Stomach (tissue), 9 donors: Measurements from ENCODE around the gene KRR1. TPM values are rescaled to one million over a fixed set of nuclear protein-coding genes. Genes with fewer than 3 reads are reported as not detected.
"Not testable (repeated sequence)": the region's sequence is repeated elsewhere in the genome, so short reads cannot be mapped to it uniquely, and the experiment has no call there.

Experiments used
- DNase-seq, 2 donors: peaks; one replicate each; pipeline versions ENCODE4 v3.0.0 to v3.0.0-alpha.2; 2013 to 2019
- H3K27ac ChIP-seq, 5 donors: fragments of 200-600 bp in 4 of 5; sonication (generic) in 4 of 5; one replicate each; pipeline ENCODE4 v1.5.1; 2013 to 2019; ENCODE audit warnings: mild to moderate bottlenecking in 1 of 5, moderate library complexity in 1 of 5
- H3K27me3 ChIP-seq, 3 donors: fragments of 200-600 bp; sonication (generic); one replicate each; pipeline ENCODE4 v1.5.1; 2017 to 2019; ENCODE audit warnings: mixed run types in 1 of 3
- H3K36me3 ChIP-seq, 4 donors: fragments of 200-600 bp; sonication (generic); 1 replicate in 3 of 4; 2 replicates in 1 of 4; pipeline ENCODE4 v1.5.1; 2016 to 2019
- H3K4me1 ChIP-seq, 4 donors: fragments of 200-600 bp; sonication (generic); one replicate each; pipeline ENCODE4 v1.5.1; 2016 to 2019
- H3K4me3 ChIP-seq, 4 donors: fragments of 200-600 bp; sonication (generic) in 3 of 4; one replicate each; pipeline ENCODE4 v1.5.1; 2016 to 2019; ENCODE audit warnings: mild to moderate bottlenecking in 1 of 4
- H3K9me3 ChIP-seq, 4 donors: fragments of 200-600 bp; sonication (generic); one replicate each; pipeline ENCODE4 v1.5.1; 2016 to 2019
- EP300 ChIP-seq: sonication (generic); formaldehyde crosslinking; IDR thresholded peaks from one replicate; pipeline ENCODE4 v1.6.1; 2017; ENCODE audit warnings: antibody characterized with exemption
- POLR2A ChIP-seq, 4 donors: fragments of 450-650 bp; IDR thresholded peaks; one replicate each; pipeline ENCODE4 v1.6.1; 2016; ENCODE audit warnings: antibody characterized with exemption in 4 of 4, control low read depth in 2 of 4, mild to moderate bottlenecking in 1 of 4, moderate library complexity in 1 of 4
- POLR2AphosphoS5 ChIP-seq, 3 donors: sonication (generic); formaldehyde crosslinking; IDR thresholded peaks; one replicate each; pipeline ENCODE4 v1.6.1; 2016; ENCODE audit warnings: antibody characterized with exemption in 3 of 3
- WGBS, 5 donors: extraction: QIAGEN DNeasy Blood & Tissue Kit in 3 of 5; methylation state at CpG; one replicate each; pipeline versions ENCODE4 v1.1.5 to v1.1.7; 2013 to 2018; 5-methylcytosine and 5-hydroxymethylcytosine counted together
- intact Hi-C: fragments of 100-400 bp; cut with DNase I; formaldehyde crosslinking; loops from one replicate; pipeline ENCODE4 v1.15.1; 2023; ENCODE audit warnings: low total_unique reads
- polyA plus RNA-seq, 3 donors: library from polyadenylated mRNA; stranded (reverse); fragments of 200-250 nt; gene quantifications; one replicate each; pipeline ENCODE4 v1.2.3, GENCODE V29; 2013
- total RNA-seq, 5 donors: library from RNA; depleted of rRNA; stranded (reverse); fragments of >200 nt; gene quantifications; one replicate each; pipeline versions ENCODE4 v1.1.0 to v1.2.3, GENCODE V29; 2014 to 2016
- TF ChIP-seq, protein P1 (sequence below), 7 experiments: fragments of 450-650 bp in 4 of 7; fragments of 200-600 bp in 3 of 7; sonication (generic) in 3 of 7; IDR thresholded peaks; one replicate each; pipeline ENCODE4 v1.5.1; 2016 to 2019; ENCODE audit warnings: antibody characterized with exemption in 7 of 7, control low read depth in 2 of 7, mild to moderate bottlenecking in 1 of 7
- donor health status: healthy with polysubstance abuse.
- donor health status: Bipolar disorder and iron deficiency.
- donor health status: healthy.

The KRR1 gene
- total and polyA plus RNA-seq, 8 donors, result 7.2 to 45.5 (median 13.0) TPM

DNA sequence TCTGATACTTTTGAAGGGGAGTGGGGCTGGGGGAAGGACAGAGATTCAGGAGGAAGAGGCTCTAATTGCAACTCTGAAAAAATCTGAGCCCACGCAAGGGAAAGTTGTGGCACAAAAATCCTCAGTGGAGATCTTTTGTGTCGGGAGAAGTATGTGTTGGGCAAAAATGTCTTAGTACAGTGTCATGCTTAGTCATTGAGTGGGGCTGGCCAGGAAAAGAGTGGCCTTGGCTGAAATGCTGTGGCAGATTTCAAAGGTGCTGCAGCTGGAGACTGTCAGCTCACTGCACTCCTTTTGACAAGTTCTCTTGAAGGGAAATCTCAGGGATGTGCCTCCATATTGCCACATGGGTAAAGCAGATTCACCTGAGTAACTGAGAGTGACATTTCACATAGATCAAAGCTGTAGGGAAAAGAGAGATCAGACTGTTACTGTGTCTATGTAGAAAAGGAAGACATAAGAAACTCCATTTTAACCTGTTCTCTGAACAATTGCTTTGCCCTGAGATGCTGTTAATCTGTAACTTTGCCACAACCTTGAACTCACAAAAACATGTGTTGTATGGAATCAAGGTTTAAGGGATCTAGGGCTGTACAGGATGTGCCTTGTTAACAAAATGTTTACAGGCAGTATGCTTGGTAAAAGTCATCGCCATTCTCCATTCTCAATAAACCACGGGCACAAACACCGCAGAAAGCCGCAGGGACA lies 66.8 kb downstream of the KRR1 start:
- Histone ChIP-seq H3K4me1 (no peaks in the 10 kb centered on the region), H3K4me3 (no peak overlapping the region), H3K27ac (no peak overlapping the region), H3K27me3 (no peaks in the 10 kb centered on the region), H3K36me3 (no peaks in the 10 kb centered on the region), H3K9me3 (peaks cover 0 to 14% (median 0%) of the 10 kb centered on the region in 4 donors)
- intact Hi-C loops, result no loop called here
- TF ChIP-seq POLR2AphosphoS5 (IDR thresholded peaks at IDR 0.05), result no peak
- TF ChIP-seq POLR2A (IDR thresholded peaks at IDR 0.05), result no peak
- TF ChIP-seq, protein P1, sequence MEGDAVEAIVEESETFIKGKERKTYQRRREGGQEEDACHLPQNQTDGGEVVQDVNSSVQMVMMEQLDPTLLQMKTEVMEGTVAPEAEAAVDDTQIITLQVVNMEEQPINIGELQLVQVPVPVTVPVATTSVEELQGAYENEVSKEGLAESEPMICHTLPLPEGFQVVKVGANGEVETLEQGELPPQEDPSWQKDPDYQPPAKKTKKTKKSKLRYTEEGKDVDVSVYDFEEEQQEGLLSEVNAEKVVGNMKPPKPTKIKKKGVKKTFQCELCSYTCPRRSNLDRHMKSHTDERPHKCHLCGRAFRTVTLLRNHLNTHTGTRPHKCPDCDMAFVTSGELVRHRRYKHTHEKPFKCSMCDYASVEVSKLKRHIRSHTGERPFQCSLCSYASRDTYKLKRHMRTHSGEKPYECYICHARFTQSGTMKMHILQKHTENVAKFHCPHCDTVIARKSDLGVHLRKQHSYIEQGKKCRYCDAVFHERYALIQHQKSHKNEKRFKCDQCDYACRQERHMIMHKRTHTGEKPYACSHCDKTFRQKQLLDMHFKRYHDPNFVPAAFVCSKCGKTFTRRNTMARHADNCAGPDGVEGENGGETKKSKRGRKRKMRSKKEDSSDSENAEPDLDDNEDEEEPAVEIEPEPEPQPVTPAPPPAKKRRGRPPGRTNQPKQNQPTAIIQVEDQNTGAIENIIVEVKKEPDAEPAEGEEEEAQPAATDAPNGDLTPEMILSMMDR (IDR thresholded peaks at IDR 0.05), result no peak
- TF ChIP-seq EP300, result no peak
- DNase-seq, result no peak
- 84 to 90% (median 87%) methylated on average over 6 of the region's 6 CpGs for WGBS, 5 donors

GRCh38 chr12:75443709-75444108 lies 67.7 kb downstream of the KRR1 start:
- no peaks in the 10 kb centered on the region for H3K4me1 ChIP-seq
- H3K27me3 ChIP-seq, result no peaks in the 10 kb centered on the region
- intact Hi-C loops, result no loop called here
- TF ChIP-seq, protein P1 (IDR thresholded peaks at IDR 0.05), result no peak
- no peak for TF ChIP-seq EP300
- no peak for TF ChIP-seq POLR2AphosphoS5 (IDR thresholded peaks at IDR 0.05)
- TF ChIP-seq POLR2A (IDR thresholded peaks at IDR 0.05), result no peak
- no peaks in the 10 kb centered on the region for H3K36me3 ChIP-seq
- H3K27ac ChIP-seq, result no peak overlapping the region
- no peak overlapping the region for H3K4me3 ChIP-seq
- 43 to 68% (median 53%) methylated on average over 3 of the region's 3 CpGs for WGBS, 5 donors
- peaks cover 0 to 15% (median 0%) of the 10 kb centered on the region in 4 donors for H3K9me3 ChIP-seq
- no peak for DNase-seq

GRCh38 chr12:75442454-75442853 lies 69.0 kb downstream of the KRR1 start:
- H3K27ac ChIP-seq, H3K4me3 ChIP-seq, DNase-seq, intact Hi-C loops, H3K27me3 ChIP-seq, H3K36me3 ChIP-seq, H3K4me1 ChIP-seq: not testable (repeated sequence)
- 15 to 73% (median 47%) methylated on average over 3 of the region's 3 CpGs for WGBS, 5 donors
- H3K9me3 ChIP-seq, result peaks cover 0 to 28% (median 1%) of the 10 kb centered on the region in 4 donors

- H3K4me3 ChIP-seq, intact Hi-C loops, H3K4me1 ChIP-seq, DNase-seq, H3K36me3 ChIP-seq, H3K27ac ChIP-seq, H3K27me3 ChIP-seq: not testable (repeated sequence)
- WGBS, 5 donors, result 65 to 79% (median 71%) methylated on average over 4 of the region's 4 CpGs
- peaks cover 0 to 34% (median 2%) of the 10 kb centered on the region in 4 donors for H3K9me3 ChIP-seq
Observed at GRCh38 chr12:75441687-75442449, 69.5 kb downstream of the KRR1 start.

Other genes starting within 250 kb of the KRR1 start
- gene CAPS2, start 181.3 kb downstream of the KRR1 start, total RNA-seq, result 10 to 100 TPM in 3 of 5 donors, 1 to 10 TPM in 2; 1.3 to 74.7 (median 16.5) TPM
- gene CAPS2, start 181.3 kb downstream of the KRR1 start, polyA plus RNA-seq, result 1 to 10 TPM; 1.7 to 3.7 (median 1.8) TPM
- gene GLIPR1L1, start 176.9 kb downstream of the KRR1 start, total RNA-seq, result not detected
- not detected for gene GLIPR1L1, start 176.9 kb downstream of the KRR1 start, polyA plus RNA-seq
- gene GLIPR1L2, start 120.5 kb downstream of the KRR1 start, total RNA-seq, result not detected
- gene GLIPR1L2, start 120.5 kb downstream of the KRR1 start, polyA plus RNA-seq, result under 1 TPM; 0.46 to 0.93 (median 0.78) TPM
- 1 to 10 TPM in 4 of 5 donors, under 1 TPM in 1; 0.87 to 9.0 (median 5.4) TPM for gene GLIPR1, start 30.9 kb downstream of the KRR1 start, total RNA-seq
- gene GLIPR1, start 30.9 kb downstream of the KRR1 start, polyA plus RNA-seq, result 1 to 10 TPM; 3.2 to 4.6 (median 4.4) TPM